GM18505 (cell line): ENCODE results near the gene STX5.
"Not testable (repeated sequence)": the region's sequence is repeated elsewhere in the genome, so short reads cannot be mapped to it uniquely, and the experiment has no call there.

Experiments used
- ATAC-seq: cut with Tn5 transposase; IDR thresholded peaks from one replicate; pipeline ENCODE4 v1.9.1; 2021; ENCODE audit not compliant: unreplicated experiment
- POLR2A ChIP-seq: IDR thresholded peaks from 4 replicates; pipeline ENCODE4 v1.6.1; 2011; ENCODE audit warnings: borderline replicate concordance; ENCODE audit not compliant: insufficient read depth, insufficient read length; ENCODE audit errors: extremely low read depth

STX5 gene

DNA sequence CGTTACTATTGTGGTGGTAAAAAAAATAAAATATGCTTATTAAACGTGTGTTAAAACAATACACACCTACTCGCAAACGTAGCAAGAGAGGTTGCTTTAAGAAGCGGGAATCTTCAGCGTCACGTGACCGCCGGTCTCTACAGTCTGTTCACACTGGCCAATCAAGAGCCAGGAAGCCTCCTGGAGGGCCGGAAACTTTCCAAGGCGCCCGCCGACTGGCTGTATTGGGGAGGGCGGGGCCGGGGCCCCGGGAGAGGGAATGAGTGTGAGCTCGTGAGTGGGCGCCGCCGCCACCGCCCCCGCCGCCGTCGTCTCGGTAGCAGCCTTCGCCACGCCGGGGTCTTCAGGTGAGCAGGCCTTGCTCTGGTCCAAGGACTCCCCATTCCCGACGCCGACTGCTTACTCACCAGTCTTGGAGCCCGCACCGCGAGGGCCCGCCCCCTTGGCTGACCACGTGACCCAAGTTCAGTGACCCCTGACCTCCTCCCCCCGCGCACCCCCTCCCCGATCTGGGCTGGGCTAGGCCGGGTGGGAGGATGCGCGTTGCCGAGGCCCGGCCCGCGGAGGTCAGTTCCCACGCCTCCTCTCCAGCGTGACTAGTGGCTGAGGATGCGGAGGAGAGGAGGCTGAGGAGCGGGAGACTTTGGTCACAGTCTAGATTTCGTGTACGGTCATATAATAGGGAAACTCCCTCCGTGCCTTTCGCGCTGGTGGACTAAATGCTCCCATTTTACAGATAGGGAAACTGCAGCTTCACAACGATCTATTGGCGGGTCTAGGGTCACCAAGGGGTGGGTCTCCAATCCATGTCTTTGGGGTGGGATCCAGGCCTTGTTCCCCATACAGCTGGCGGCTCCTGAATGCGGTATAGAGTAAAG is 60.5 kb downstream of the STX5 start, which contains the start of gene TAF6L:
TSS of gene TAF6L (plus strand) at position 253 of the 878 bp plus-strand sequence. CDS start 4,388 bp downstream, outside the sequence.
- peak; percentile 66 for ATAC-seq
- peak; percentile 71 for TF ChIP-seq POLR2A

- no peak for TF ChIP-seq POLR2A
- ATAC-seq = peak; percentile 2
Observed at GRCh38 chr11:62770778-62771143, 61.1 kb downstream of the STX5 start.

DNA sequence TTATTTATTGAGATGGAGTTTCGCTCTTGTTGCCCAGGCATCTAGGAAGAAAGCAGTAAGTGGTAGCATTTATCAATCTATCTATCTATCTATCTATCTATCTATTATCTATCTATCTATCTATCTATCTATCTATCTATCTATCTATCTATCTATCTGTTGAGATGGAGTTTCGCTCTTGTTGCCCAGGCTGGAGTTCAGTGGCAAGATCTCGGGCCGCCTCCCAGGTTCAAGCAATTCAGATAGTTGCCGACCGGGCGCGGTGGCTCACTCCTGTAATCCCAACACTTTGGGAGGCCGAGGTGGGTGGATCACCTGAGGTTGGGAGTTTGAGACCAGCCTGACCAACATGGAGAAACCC is 71.0 kb downstream of the STX5 start:
- ATAC-seq = not testable (repeated sequence)

DNA sequence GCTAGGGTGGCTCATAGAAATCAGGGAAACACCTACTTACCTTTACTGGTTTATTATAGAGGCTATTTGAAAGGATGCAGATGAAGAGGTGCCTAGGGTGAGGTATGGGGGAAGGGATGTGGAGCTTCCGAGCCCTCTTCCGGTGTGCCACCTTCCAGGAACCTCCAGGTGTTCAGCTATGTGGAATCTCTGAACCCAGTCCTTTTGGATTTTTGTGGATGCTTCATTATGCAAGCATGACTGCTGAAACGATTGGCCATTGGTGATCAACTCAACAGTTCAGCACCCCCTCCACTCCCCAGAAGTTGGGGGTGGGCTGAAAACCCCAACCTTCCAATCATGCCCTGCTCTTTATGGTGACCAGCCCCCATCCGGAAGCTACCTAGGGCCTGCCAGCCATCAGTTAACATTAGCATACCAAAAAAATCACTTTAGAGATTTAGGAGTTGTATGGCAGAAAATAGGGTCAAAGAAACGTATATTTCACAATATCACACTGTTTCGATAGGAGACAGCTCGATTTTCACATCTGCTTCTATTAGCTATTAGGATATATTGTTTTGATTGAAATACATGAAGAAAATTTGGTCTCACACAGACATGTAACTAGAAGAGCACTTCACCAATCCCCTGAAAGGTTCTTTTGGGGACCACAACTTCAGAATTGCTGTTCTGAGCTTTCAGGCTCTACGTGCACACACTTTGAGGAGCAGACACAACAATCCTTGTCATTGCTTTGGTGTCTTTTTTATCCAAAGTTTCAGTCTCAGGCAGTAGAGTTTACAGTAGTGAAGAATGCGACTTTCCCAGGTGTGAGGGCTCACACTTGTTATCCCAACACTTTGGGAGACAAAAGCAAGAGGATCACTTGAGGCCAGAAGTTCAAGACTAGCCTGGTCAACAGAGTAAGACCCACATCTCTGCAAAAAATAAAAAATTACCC is 73.7 kb downstream of the STX5 start:
- no peak for ATAC-seq
- TF ChIP-seq POLR2A = no peak
